Measurements from ENCODE around the gene STK10.

Gene STK10

GRCh38 chr5:172004824-172005237, 183.2 kb downstream of the STK10 start:
- peak; percentile 14 for DNase-seq

DNA sequence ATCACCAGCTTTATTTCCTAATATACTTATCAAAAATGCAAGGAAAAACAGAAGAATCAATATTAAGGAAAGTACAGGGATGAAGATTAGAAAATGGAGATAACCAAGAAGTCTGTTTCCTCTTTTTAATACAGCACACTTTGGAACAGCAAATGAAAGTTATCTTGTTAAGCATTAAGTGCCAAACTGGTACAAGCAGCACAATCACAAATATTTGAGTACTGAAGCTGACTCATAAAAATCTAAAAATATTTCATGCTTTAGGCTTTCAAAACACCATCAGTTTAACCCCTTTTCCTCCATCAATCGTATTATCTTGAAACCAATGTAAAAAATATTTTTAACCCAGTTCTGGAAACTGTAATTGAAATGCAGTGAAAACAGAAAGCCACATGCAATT, 184.3 kb downstream of the STK10 start:
- no peak for DNase-seq

- DNase-seq: no peak
Measured at GRCh38 chr5:172002840-172003512, 185.0 kb downstream of the STK10 start.

DNA sequence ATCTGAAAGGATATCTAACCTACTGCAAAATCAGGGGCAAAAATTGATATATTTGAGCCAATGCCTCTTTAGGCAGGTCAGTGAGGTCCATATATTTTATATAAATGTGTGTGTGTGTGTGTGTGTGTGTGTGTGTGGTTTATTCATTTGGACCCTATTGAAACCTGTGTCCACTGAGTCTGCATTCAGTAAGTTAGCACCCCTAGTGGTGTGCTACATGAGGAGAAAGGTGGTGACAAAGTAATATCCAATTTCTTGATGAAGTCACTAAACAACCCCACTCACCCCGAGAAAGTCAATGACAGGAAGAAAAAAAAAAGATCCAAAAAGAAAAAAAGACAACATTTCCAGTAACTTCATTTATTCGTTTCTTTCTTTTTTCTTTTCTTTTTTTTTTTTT, 185.7 kb downstream of the STK10 start:
- no peak for DNase-seq

GRCh38 chr5:171999877-172000276, 188.1 kb downstream of the STK10 start:
- DNase-seq: no peak

DNA sequence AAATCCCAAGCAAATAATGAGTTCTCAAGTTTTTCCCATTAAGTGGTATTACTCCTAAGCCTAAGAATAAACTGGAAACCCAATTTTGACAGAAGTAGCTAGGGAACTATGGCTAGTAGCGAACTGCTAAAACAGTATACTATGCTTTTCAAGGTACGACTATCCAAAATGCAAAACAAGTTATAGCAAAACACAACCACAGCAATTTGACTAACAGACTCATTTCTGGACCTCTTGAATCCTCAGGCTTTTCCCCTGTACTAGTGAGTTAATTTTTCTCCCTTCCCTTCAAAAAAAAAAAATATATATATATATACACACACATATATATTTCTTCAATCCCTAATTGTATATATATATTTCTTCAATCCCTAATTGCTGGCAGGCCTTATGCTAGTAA, 188.9 kb downstream of the STK10 start:
- DNase-seq: no peak

GRCh38 chr5:171997011-171997410, 191.0 kb downstream of the STK10 start:
- DNase-seq: no peak

DNA sequence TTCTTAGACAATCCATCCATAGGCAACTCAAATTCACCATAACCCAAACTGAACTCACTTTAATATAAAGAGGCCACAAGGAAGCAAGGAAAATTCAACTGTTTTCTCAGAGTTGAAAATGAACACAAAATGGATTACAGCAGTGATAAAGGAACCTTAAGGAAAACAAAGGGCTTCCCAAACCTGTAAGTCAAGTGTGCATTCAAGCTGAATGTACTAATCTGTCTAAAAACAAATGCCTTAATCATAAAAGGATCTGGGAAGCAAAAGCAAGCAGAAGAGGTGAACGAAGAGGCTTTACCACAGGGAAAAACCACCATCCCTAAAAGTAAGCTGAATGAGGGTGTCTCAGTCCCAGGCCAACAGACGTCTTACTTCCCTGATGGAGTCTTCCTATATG, 195.2 kb downstream of the STK10 start:
- no peak for DNase-seq

DNA sequence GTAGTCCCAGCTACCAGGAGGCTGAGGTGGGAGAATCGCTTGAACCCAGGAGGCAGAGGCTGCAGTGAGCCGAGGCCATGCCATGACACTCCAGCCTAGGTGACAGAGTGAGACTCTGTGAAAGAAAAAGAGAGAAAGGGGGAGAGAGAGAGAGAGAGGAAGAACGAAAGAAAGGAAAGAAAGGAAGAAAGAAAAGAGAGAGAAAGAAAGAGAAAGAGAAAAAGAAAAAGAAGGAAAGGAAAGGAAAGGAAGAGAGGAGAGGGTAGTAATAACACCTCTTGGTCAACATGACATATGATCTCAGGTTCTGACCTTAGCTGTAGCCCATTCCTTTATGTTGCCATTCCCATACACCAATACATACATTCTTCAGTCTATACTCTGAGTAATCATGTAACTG, 195.7 kb downstream of the STK10 start:
- DNase-seq: no peak
